ENCODE results near the gene AKAP8.
"Not testable (repeated sequence)": the region's sequence is repeated elsewhere in the genome, so short reads cannot be mapped to it uniquely, and the experiment has no call there.

The AKAP8 gene

GRCh38 chr19:15403151-15403531 is 23.6 kb upstream of the AKAP8 start:
- DNase-seq, result no peak

GRCh38 chr19:15402411-15403150 is 23.0 kb upstream of the AKAP8 start:
- no peak for DNase-seq

- DNase-seq, result no peak
These were observed 21.8 kb upstream of the AKAP8 start for GRCh38 chr19:15401397-15401710.

GRCh38 chr19:15400521-15401396 is 21.2 kb upstream of the AKAP8 start:
- DNase-seq, result no peak

GRCh38 chr19:15399635-15400034 is 20.0 kb upstream of the AKAP8 start:
- no peak for DNase-seq

GRCh38 chr19:15399234-15399515 is 19.6 kb upstream of the AKAP8 start:
- DNase-seq, result no peak

- DNase-seq, result no peak
These were observed 19.1 kb upstream of the AKAP8 start for GRCh38 chr19:15398501-15399233.

- DNase-seq, result no peak
These were observed 18.2 kb upstream of the AKAP8 start for GRCh38 chr19:15397782-15398181.

GRCh38 chr19:15397236-15397635 is 17.6 kb upstream of the AKAP8 start:
- no peak for DNase-seq

- no peak for DNase-seq
These were observed 16.8 kb upstream of the AKAP8 start for GRCh38 chr19:15396436-15396835.

GRCh38 chr19:15395251-15395650 is 15.7 kb upstream of the AKAP8 start:
- DNase-seq, result not testable (repeated sequence)

- no peak for DNase-seq
These were observed 14.8 kb upstream of the AKAP8 start for GRCh38 chr19:15394426-15394825.

GRCh38 chr19:15393963-15394362 is 14.4 kb upstream of the AKAP8 start:
- DNase-seq, result no peak

- no peak for DNase-seq
These were observed 11.2 kb upstream of the AKAP8 start for GRCh38 chr19:15390814-15391213.

- DNase-seq, result no peak
These were observed 2.3 kb upstream of the AKAP8 start for GRCh38 chr19:15381864-15382263.

GRCh38 chr19:15381429-15381828 is 1.8 kb upstream of the AKAP8 start:
- DNase-seq, result no peak

- peak; percentile 60 for DNase-seq
These were observed 536 bp upstream of the AKAP8 start for GRCh38 chr19:15379999-15380647.

GRCh38 chr19:15378534-15379082 is 979 bp downstream of the AKAP8 start:
- peak; percentile 51 for DNase-seq

GRCh38 chr19:15374796-15375440 is 4.7 kb downstream of the AKAP8 start:
- DNase-seq, result no peak

GRCh38 chr19:15374105-15374651 is 5.4 kb downstream of the AKAP8 start:
- DNase-seq, result no peak

- no peak for DNase-seq
These were observed 5.9 kb downstream of the AKAP8 start for GRCh38 chr19:15373644-15374043.

GRCh38 chr19:15372891-15373301 is 6.7 kb downstream of the AKAP8 start:
- DNase-seq, result no peak

Data from NCI-H2171 treated with DMSO at 0.1 percent for 48 hours (cell line).